Karpas-422 (cell line): ENCODE data around the gene IAH1. TPM values are rescaled to one million over a fixed set of nuclear protein-coding genes. Genes with fewer than 3 reads are reported as not detected.

Experiments
- DNase-seq: peaks from one replicate; pipeline ENCODE4 v3.0.0-alpha.2; 2015
- H2AFZ ChIP-seq: fragments of 200-600 bp; sonication (generic); 2 replicates; pipeline ENCODE4 v1.6.1; 2014; ENCODE audit warnings: antibody characterized with exemption, low read length, mixed read lengths
- H3K27ac ChIP-seq: fragments of 200-600 bp; sonication (generic); 2 replicates; pipeline ENCODE4 v1.5.1; 2014; ENCODE audit warnings: mild to moderate bottlenecking, low read length, moderate library complexity
- H3K27me3 ChIP-seq: fragments of 200-600 bp; sonication (generic); 2 replicates; pipeline ENCODE4 v1.6.1; 2014; ENCODE audit warnings: low read length, mixed read lengths
- H3K36me3 ChIP-seq: fragments of 200-600 bp; sonication (generic); 2 replicates; pipeline ENCODE4 v1.6.1; 2014; ENCODE audit warnings: low read length, mixed read lengths; ENCODE audit not compliant: insufficient read depth
- H3K4me1 ChIP-seq: fragments of 200-600 bp; sonication (generic); 2 replicates; pipeline ENCODE4 v1.6.1; 2014; ENCODE audit warnings: mild to moderate bottlenecking, low read length, mixed read lengths
- H3K4me2 ChIP-seq: fragments of 200-600 bp; sonication (generic); 2 replicates; pipeline ENCODE4 v1.6.1; 2014; ENCODE audit warnings: low read length, low read depth, mild to moderate bottlenecking; ENCODE audit not compliant: poor library complexity, severe bottlenecking
- H3K4me3 ChIP-seq: fragments of 200-600 bp; sonication (generic); 2 replicates; pipeline ENCODE4 v1.5.1; 2014; ENCODE audit warnings: mild to moderate bottlenecking, antibody characterized with exemption, low read length, mixed read lengths
- H3K79me2 ChIP-seq: fragments of 200-600 bp; sonication (generic); 2 replicates; pipeline ENCODE4 v1.6.1; 2014; ENCODE audit warnings: mild to moderate bottlenecking, low read length, mixed read lengths
- H3K9ac ChIP-seq: fragments of 200-600 bp; sonication (generic); 2 replicates; pipeline ENCODE4 v1.6.0; 2014; ENCODE audit warnings: low read length
- H3K9me2 ChIP-seq: fragments of 200-600 bp; sonication (generic), shearing (Covaris generic); replicated peaks from 2 replicates; pipeline ENCODE4 v1.6.0; 2014; ENCODE audit warnings: mild to moderate bottlenecking, low read length, moderate library complexity; ENCODE audit not compliant: insufficient read depth
- H3K9me3 ChIP-seq: fragments of 300-700, 200-600 bp; sonication (generic); 2 replicates; pipeline ENCODE4 v1.6.1; 2014; ENCODE audit warnings: low read length, mixed read lengths
- H4K20me1 ChIP-seq: fragments of 200-600 bp; sonication (generic); 2 replicates; pipeline ENCODE4 v1.6.1; 2014; ENCODE audit warnings: mild to moderate bottlenecking, antibody characterized with exemption, low read length, low read depth; ENCODE audit not compliant: insufficient read depth
- total RNA-seq: library from RNA; depleted of rRNA; stranded (reverse); fragments of >200 nt; shearing (Covaris generic); gene quantifications from 2 replicates; pipeline ENCODE4 v1.2.3, GENCODE V29; 2014; ENCODE audit warnings: low replicate concordance

IAH1 gene
- total RNA-seq, 1 experiment from 2014 or later: 69.5 TPM

DNA sequence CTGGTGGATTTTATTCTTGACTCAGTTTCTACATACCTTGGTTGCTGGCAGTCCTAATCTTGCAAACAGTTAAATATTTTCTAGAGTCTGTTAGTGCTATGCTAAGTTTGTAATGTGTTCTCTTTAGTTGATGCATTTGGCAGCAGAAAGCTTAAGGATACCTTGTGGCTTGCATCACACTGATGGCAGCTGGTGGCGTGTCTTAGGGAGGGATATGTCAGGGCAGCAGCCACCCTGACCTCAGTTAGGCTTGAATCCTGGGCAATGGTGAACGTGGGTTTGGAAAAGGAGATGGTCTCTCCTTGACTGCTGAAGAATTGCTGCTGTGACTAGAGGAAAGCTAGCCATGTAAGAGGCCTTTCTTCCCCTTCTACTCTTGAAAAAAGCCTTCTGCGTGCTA lies 4.2 kb downstream of the IAH1 start:
- Histone ChIP-seq H3K27me3 (no peaks in the 10 kb centered on the region), H3K27ac (no peak overlapping the region), H4K20me1 (no peaks in the 10 kb centered on the region)

DNA sequence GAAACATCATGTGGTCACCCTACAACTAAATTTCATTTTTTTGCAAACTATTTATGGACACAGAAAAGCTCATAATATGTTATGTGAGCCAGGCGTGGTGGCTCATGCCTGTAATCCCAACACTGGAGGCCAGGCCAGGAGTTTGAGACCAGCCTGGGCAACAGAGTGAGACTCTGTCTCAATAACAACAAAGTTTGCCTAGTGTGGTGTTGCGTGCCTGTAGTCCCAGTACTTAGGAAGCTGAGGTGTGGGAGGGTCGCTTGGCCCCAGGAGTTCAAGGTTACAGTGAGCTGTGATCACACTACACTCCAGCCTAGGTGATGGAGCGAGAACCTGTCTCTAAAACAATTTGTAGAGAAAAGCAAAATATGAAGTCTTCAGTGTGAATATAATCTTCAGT lies 5.8 kb downstream of the IAH1 start:
- Histone ChIP-seq H2AFZ (no peak overlapping the region), H3K27ac (no peak overlapping the region), H3K4me3 (no peak overlapping the region), H3K36me3 (peaks cover 27% of the 10 kb centered on the region), H3K4me2 (no peak overlapping the region), H4K20me1 (no peaks in the 10 kb centered on the region), H3K9ac (no peak overlapping the region), H3K27me3 (no peaks in the 10 kb centered on the region), H3K9me2 (no peaks in the 10 kb centered on the region), H3K9me3 (no peaks in the 10 kb centered on the region), H3K4me1 (peaks cover 9% of the 10 kb centered on the region), H3K79me2 (peaks cover 31% of the 10 kb centered on the region)
- DNase-seq: no peak

More for the DNA sequence above, 4.2 kb downstream of the IAH1 start:
- H3K9me2 ChIP-seq: no peaks in the 10 kb centered on the region
- H3K9me3 ChIP-seq: no peaks in the 10 kb centered on the region
- H3K36me3 ChIP-seq: peaks cover 12% of the 10 kb centered on the region; the same call in 1 of the 2 replicates
- no peak overlapping the region for H2AFZ ChIP-seq
- peaks cover 17% of the 10 kb centered on the region for H3K4me1 ChIP-seq
- no peak overlapping the region for H3K9ac ChIP-seq
- H3K4me3 ChIP-seq: no peak overlapping the region
- peaks cover 35% of the 10 kb centered on the region for H3K79me2 ChIP-seq
- DNase-seq: no peak
- no peak overlapping the region for H3K4me2 ChIP-seq

DNA sequence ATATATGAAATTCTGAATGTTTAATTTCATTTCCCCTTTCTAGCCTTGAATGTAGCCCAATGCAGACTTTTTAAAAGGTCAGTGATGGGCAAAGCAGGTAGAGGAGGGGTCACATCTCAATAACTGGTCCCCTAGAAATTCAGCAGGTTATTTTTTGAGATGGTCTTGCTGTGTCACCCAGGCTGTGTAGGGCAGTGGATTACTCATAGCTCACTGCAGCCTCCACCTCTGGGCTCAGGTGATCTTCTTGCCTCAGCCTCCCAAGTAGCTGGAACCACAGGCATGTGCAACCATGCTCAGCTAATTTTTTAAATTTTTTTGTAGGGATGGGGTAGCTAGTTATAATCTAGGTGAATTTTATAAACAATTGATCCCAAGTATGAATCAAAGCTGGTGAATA lies 8.8 kb downstream of the IAH1 start:
- H3K79me2 ChIP-seq: peaks cover 22% of the 10 kb centered on the region
- no peaks in the 10 kb centered on the region for H4K20me1 ChIP-seq
- no peaks in the 10 kb centered on the region for H3K27me3 ChIP-seq
- no peak overlapping the region for H2AFZ ChIP-seq
- peaks cover 49% of the 10 kb centered on the region for H3K36me3 ChIP-seq
- no peak overlapping the region for H3K27ac ChIP-seq
- no peak overlapping the region for H3K4me3 ChIP-seq
- no peaks in the 10 kb centered on the region for H3K9me3 ChIP-seq
- peaks cover 2% of the 10 kb centered on the region; the same call in 1 of the 2 replicates for H3K4me1 ChIP-seq
- H3K4me2 ChIP-seq: no peak overlapping the region
- H3K9me2 ChIP-seq: no peaks in the 10 kb centered on the region
- DNase-seq: no peak
- H3K9ac ChIP-seq: no peak overlapping the region

DNA sequence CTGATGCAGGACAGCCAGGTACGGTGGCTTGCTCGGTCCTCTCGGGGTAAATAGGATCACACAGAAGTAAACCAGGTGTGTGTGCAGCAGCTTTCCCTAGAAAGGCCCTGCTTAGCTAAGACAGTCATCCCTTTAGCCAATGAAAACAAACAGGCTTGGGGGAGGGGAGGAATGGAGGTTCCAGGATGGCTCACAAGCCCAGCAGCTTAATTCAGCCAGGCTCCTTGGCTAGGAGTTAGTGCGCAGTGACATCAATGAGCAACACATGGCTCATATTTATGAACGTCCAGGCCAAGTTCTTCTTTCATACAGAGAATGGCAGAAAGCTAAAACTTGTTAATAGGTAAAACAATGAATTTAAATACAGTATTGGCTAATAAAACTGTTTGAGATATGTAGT lies 10.2 kb downstream of the IAH1 start:
- no peaks in the 10 kb centered on the region for H3K9me3 ChIP-seq
- no peak overlapping the region for H3K4me2 ChIP-seq
- no peak overlapping the region for H3K27ac ChIP-seq
- no peak for DNase-seq
- H3K4me1 ChIP-seq: peaks cover 11% of the 10 kb centered on the region
- no peak overlapping the region for H3K4me3 ChIP-seq
- H3K27me3 ChIP-seq: no peaks in the 10 kb centered on the region
- H3K79me2 ChIP-seq: peaks cover 17% of the 10 kb centered on the region
- H3K9ac ChIP-seq: no peak overlapping the region
- H3K36me3 ChIP-seq: peaks cover 56% of the 10 kb centered on the region
- no peak overlapping the region for H2AFZ ChIP-seq
- H4K20me1 ChIP-seq: no peaks in the 10 kb centered on the region
- H3K9me2 ChIP-seq: no peaks in the 10 kb centered on the region

DNA sequence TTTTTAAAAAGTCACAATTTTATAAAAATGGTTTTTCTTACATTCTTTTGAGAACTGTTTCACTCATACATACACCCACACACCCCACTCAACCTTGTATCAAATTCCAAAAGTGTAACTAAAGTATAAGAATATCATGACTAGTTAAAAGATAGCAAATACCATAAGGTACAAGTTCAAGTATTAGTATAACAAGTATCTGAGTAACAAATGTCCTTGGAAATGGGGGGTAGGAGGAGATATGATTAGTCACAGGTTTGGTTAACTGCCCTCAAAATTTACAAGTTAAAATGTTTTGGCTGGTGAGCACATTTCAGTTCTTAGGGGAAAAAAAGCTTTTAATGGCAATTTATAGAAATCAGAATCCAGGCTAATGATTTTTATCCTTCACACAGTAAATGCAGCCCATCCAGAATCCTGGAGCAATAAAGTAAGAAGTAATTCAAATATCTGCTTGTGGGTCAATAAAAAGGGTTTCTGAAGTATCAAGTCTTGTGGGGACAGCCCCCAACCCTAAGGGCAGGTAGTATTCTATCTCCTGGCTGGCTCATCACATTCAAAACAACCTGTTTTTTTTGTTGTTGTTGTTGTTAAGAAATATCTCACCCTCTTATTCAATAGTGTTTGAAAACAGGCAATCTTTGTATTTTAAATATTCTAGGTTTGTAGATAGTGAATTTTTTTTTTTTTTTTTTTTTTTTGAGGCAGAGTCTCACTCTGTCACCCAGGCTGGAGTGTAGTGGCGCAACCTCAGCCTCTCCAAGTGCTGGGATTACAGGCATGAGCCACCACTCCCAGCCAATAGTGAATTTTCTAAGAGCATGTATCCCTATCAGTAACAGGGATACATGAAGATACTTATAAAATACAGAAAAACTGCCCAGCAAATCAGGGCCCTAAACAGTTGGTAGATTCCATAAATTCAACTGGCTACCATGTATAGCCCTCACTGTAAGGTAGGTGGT lies 14.5 kb downstream of the IAH1 start:
- Histone ChIP-seq H3K36me3 (peaks cover 85% of the 10 kb centered on the region), H3K9ac (no peak overlapping the region), H3K79me2 (peaks cover 16% of the 10 kb centered on the region; the same call in 1 of the 2 replicates), H4K20me1 (no peaks in the 10 kb centered on the region), H3K27ac (0 out of 2 replicates have a peak overlapping the region, but pooled peaks have one; percentile 27), H3K27me3 (no peaks in the 10 kb centered on the region), H3K4me1 (peaks cover 9% of the 10 kb centered on the region), H3K4me3 (no peak overlapping the region), H3K9me3 (no peaks in the 10 kb centered on the region), H3K4me2 (no peak overlapping the region), H2AFZ (no peak overlapping the region), H3K9me2 (no peaks in the 10 kb centered on the region)
- no peak for DNase-seq

DNA sequence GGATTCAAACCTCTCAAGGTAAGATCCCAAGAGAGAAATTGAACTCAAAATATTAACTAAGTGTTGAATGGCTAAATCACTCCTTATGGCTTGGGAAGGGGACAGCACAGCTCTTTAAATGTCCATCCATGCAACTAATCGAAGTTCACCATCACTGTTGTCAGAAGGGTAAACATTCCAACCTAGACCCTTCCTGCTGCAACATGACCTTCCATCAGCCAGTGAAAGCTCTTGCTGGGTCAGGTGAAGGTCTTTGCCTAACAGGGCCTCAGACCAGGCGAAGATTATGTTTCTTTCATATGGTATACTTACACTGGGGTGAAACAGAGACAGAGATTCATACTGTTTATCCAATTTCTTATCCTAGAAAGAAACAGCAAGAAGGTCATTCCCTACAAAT lies 16.4 kb downstream of the IAH1 start:
- Histone ChIP-seq H3K9ac (no peak overlapping the region), H3K9me2 (no peaks in the 10 kb centered on the region), H3K79me2 (peaks cover 16% of the 10 kb centered on the region; the same call in 1 of the 2 replicates), H3K4me1 (peaks cover 9% of the 10 kb centered on the region), H3K27me3 (no peaks in the 10 kb centered on the region), H3K27ac (no peak overlapping the region), H3K4me2 (no peak overlapping the region), H3K4me3 (no peak overlapping the region), H3K36me3 (peaks cover 81% of the 10 kb centered on the region), H2AFZ (no peak overlapping the region), H3K9me3 (no peaks in the 10 kb centered on the region), H4K20me1 (no peaks in the 10 kb centered on the region)
- DNase-seq: no peak

DNA sequence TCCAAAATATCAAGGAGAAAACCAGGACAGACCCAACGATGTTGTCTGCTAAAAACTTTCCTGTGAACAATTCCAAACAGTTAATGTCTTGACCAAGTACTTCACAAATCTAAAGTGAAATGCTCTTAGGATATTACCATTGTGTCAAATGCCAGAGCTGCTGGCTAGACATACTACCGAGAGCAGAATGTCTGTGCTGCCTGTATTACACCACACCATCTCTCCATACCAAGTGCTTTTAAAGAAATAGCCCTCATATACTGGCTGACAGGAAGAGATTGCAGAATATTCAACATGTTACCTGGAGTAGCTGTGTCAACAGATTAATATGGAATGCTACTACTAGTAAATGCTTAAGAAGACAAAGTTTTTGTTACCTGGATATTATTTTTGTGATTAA lies 18.6 kb downstream of the IAH1 start:
- Histone ChIP-seq H3K79me2 (peaks cover 13% of the 10 kb centered on the region), H3K4me2 (no peak overlapping the region), H3K9ac (no peak overlapping the region), H2AFZ (no peak overlapping the region), H3K27ac (no peak overlapping the region), H4K20me1 (no peaks in the 10 kb centered on the region), H3K36me3 (peaks cover 75% of the 10 kb centered on the region), H3K9me3 (no peaks in the 10 kb centered on the region), H3K4me3 (no peak overlapping the region), H3K27me3 (no peaks in the 10 kb centered on the region), H3K9me2 (no peaks in the 10 kb centered on the region), H3K4me1 (peaks cover 9% of the 10 kb centered on the region)
- DNase-seq: no peak

DNA sequence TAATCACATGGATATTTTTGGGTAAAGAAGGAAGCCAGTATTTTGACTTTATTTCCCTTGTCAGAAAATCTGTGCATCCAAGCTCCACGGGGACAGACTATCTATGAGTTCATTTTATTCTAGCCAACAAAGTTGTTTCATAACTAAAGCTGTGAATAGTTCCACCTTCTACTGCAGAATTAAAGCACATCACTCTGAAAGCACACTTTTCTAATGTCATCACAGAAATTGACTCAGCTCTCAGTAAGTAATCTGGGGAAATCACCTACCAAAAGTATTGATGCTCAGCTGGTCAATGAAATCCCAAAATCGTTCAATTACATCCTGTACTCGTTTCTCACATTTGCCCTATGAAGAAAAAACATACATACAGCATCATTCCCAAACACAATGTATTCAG lies 19.1 kb downstream of the IAH1 start:
- no peaks in the 10 kb centered on the region for H4K20me1 ChIP-seq
- H3K36me3 ChIP-seq: peaks cover 75% of the 10 kb centered on the region
- H3K4me2 ChIP-seq: no peak overlapping the region

More for the DNA sequence above, 19.1 kb downstream of the IAH1 start:
- Histone ChIP-seq H3K79me2 (peaks cover 17% of the 10 kb centered on the region), H3K4me3 (no peak overlapping the region), H3K27me3 (no peaks in the 10 kb centered on the region), H3K27ac (no peak overlapping the region), H3K9me3 (no peaks in the 10 kb centered on the region), H2AFZ (no peak overlapping the region), H3K9me2 (no peaks in the 10 kb centered on the region), H3K9ac (no peak overlapping the region), H3K4me1 (peaks cover 8% of the 10 kb centered on the region)
- DNase-seq: no peak
